Measurements from ENCODE around the gene PRMT3. TPM values are rescaled to one million over a fixed set of nuclear protein-coding genes. Genes with fewer than 3 reads are reported as not detected.
"Not testable (repeated sequence)": the region's sequence is repeated elsewhere in the genome, so short reads cannot be mapped to it uniquely, and the experiment has no call there.

Gene PRMT3
- total RNA-seq, 1 donor from 2014 or later, result 15.0 TPM

DNA sequence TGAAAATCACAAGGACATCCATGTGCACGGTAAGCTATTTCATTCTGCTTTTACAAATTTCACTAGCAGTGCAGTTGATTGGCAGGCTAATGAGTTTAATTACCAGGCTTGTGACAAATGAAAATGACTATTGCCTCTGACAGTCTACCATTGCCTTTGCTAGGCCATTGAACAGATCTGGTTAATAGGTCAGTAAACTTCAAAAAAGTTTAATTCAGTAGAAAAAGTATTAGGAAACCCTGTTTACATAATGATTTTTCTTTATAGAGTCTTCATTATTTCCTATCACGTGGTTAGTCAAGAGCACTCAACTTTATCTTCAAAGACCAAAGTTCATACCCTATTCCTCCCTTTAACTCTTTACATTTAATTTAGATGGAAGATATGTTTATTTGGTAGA, 77.0 kb downstream of the PRMT3 start:
- no peaks in the 10 kb centered on the region for H3K36me3 ChIP-seq (ENCODE audit: control insufficient read depth, insufficient read depth, low read length)
- no peak for TF ChIP-seq CTCF (IDR thresholded peaks at IDR 0.05; ENCODE audit: insufficient read depth, low read length, poor library complexity, severe bottlenecking)

DNA sequence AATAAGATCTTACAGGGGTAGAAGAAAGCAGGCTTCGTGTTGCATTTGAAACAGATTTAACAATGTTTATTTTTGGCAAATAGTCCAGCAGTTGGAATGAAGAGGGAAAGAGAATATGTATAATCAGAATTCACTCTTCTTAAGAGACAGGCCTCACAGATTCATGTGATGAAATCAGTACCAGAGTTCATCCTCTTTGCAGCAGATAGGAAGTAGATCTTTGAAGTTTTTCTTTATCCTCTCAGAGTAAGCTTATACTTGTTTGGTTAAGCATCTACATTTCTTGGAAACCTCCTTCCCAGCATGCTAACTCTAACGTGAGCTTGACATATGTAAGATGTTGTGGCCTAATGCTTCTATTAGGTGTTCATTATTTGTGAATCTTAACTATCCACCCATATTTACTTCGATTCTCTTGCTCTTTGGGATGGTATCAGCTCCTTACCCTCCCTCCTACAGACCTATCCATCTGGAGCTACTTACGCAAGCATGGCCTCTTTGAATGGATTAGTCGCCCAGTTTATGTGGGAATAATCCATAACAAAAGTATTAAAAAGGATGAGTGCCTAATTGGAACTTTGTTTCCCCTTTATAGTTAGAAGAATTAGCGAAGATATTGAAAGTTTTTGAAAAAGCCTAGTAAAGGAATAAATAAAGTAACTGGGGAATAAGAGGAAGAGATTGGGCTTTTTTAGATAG, 80.1 kb downstream of the PRMT3 start:
- no peaks in the 10 kb centered on the region for H3K27me3 ChIP-seq (ENCODE audit: control insufficient read depth, insufficient read depth, low read length)
- no peak for TF ChIP-seq CTCF (IDR thresholded peaks at IDR 0.05; ENCODE audit: insufficient read depth, low read length, poor library complexity, severe bottlenecking)
- DNase-seq (ENCODE audit: low read depth), result no peak
- no peaks in the 10 kb centered on the region for H3K36me3 ChIP-seq (ENCODE audit: control insufficient read depth, insufficient read depth, low read length)
- H3K4me3 ChIP-seq (ENCODE audit: low read depth, low read length), result no peak overlapping the region

More for the DNA sequence above, 77.0 kb downstream of the PRMT3 start:
- DNase-seq (ENCODE audit: low read depth), result no peak
- H3K4me3 ChIP-seq (ENCODE audit: low read depth, low read length), result no peak overlapping the region
- no peaks in the 10 kb centered on the region for H3K27me3 ChIP-seq (ENCODE audit: control insufficient read depth, insufficient read depth, low read length)

DNA sequence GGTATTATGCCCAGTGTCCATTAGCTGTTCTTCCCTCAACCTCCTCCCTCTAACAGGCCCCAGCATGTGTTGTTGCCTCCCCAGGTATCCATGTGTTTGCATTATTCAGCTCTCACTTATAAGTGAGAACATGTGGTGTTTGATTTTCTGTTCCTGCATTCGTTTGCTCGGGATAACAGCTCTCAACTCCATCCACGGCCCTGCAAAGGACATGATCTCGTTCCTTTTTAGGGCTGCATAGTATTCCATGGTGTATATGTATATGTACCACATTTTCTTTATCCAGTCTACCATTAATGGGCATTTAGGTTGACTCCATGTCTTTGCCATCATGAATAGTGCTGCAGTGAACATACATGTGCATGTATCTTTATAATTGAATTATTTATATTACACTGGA, 82.8 kb downstream of the PRMT3 start:
- H3K36me3 ChIP-seq (ENCODE audit: control insufficient read depth, insufficient read depth, low read length), result no peaks in the 10 kb centered on the region

DNA sequence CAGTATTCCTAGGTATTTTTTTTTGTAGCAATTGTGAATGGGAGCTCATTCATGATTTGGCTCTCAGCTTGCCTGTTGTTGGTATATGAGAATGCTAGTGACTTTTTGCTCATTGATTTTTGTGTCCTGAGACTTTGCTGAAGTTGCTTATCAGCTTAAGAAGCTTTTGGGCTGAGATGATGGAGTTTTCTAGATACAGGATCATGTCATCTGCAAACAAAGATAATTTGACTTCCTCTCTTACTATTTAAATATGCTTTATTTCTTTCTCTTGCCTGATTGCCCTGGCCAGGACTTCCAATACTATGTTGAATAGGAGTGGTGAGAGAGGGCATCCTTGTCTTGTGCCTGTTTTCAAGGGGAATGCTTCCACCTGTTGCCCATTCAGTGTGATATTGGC, 84.4 kb downstream of the PRMT3 start:
- H3K27me3 ChIP-seq (ENCODE audit: control insufficient read depth, insufficient read depth, low read length); H3K4me3 ChIP-seq (ENCODE audit: low read depth, low read length); H3K36me3 ChIP-seq (ENCODE audit: control insufficient read depth, insufficient read depth, low read length); DNase-seq (ENCODE audit: low read depth): not testable (repeated sequence)

More for the DNA sequence above, 82.8 kb downstream of the PRMT3 start:
- no peak for TF ChIP-seq CTCF (IDR thresholded peaks at IDR 0.05; ENCODE audit: insufficient read depth, low read length, poor library complexity, severe bottlenecking)
- no peak for DNase-seq (ENCODE audit: low read depth)
- no peak overlapping the region for H3K4me3 ChIP-seq (ENCODE audit: low read depth, low read length)
- H3K27me3 ChIP-seq (ENCODE audit: control insufficient read depth, insufficient read depth, low read length), result no peaks in the 10 kb centered on the region

DNA sequence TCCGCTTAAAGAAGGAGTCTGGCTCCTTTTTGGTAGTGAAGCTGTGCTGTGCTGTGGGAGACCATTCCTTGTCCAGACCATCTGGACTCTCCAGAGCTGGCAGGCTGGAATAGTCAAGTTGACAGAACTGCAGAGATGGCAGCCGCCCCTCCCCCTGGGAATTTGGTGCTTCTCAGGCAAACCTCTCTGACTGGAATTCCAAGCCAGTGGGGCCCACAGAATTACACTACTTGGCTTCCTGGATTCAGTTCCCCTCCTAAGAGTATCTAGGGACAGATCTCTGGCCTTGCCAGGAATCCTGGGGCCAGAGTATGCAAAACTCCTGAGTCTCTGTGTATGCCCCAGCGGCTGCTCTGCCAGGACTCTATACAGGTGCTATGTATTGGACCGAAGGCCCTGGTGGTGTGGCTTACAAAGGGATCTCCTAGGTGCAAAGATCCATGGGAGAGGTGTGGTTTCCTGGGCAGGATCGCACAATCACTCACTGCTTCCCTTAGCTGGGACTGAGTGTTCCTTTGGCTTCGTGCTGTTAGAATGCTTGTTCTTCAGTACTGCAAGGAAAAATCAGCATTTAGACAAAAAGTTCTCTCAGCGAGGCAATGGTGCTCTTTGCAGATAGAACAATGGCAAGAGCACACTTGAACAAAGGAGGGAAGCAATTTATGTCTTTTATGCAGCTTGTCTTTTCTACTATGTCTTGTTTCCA, 86.8 kb downstream of the PRMT3 start:
- TF ChIP-seq CTCF (IDR thresholded peaks at IDR 0.05; ENCODE audit: insufficient read depth, low read length, poor library complexity, severe bottlenecking), result no peak
- Histone ChIP-seq H3K36me3 (ENCODE audit: control insufficient read depth, insufficient read depth, low read length) (no peaks in the 10 kb centered on the region), H3K27me3 (ENCODE audit: control insufficient read depth, insufficient read depth, low read length) (no peaks in the 10 kb centered on the region), H3K4me3 (ENCODE audit: low read depth, low read length) (no peak overlapping the region)
- no peak for DNase-seq (ENCODE audit: low read depth)

- no peak for DNase-seq (ENCODE audit: low read depth)
- H3K36me3 ChIP-seq (ENCODE audit: control insufficient read depth, insufficient read depth, low read length), result no peaks in the 10 kb centered on the region
Observed at GRCh38 chr11:20474882-20475517, 87.5 kb downstream of the PRMT3 start.

More at GRCh38 chr11:20474882-20475517, 87.5 kb downstream of the PRMT3 start:
- no peaks in the 10 kb centered on the region for H3K27me3 ChIP-seq (ENCODE audit: control insufficient read depth, insufficient read depth, low read length)
- no peak for TF ChIP-seq CTCF (IDR thresholded peaks at IDR 0.05; ENCODE audit: insufficient read depth, low read length, poor library complexity, severe bottlenecking)
- no peak overlapping the region for H3K4me3 ChIP-seq (ENCODE audit: low read depth, low read length)
